Upper lobe of right lung (tissue), 1 donor: ENCODE data around the gene MRPL52. TPM values are rescaled to one million over a fixed set of nuclear protein-coding genes. Genes with fewer than 3 reads are reported as not detected.
"Not testable (repeated sequence)": the region's sequence is repeated elsewhere in the genome, so short reads cannot be mapped to it uniquely, and the experiment has no call there.

Source experiments
- ATAC-seq: fragments of 200-7000 bp; cut with Tn5 transposase; one replicate; pipeline ENCODE4 v1.9.1; 2020; ENCODE audit warnings: mild to moderate bottlenecking, moderate library complexity
- DNase-seq: peaks from one replicate; pipeline ENCODE4 v3.0.0-alpha.2; 2020
- H3K27ac ChIP-seq: fragments of 200-600 bp; one replicate; pipeline ENCODE4 v1.8.0; 2022
- H3K27me3 ChIP-seq: fragments of 200-600 bp; one replicate; pipeline ENCODE4 v1.8.0; 2022; ENCODE audit warnings: mild to moderate bottlenecking
- H3K36me3 ChIP-seq: fragments of 200-600 bp; one replicate; pipeline ENCODE4 v1.8.0; 2022
- H3K4me1 ChIP-seq: fragments of 200-600 bp; one replicate; pipeline ENCODE4 v1.8.0; 2022
- H3K4me3 ChIP-seq: fragments of 200-600 bp; one replicate; pipeline ENCODE4 v1.8.0; 2022; ENCODE audit warnings: mild to moderate bottlenecking
- H3K9me3 ChIP-seq: fragments of 200-600 bp; one replicate; pipeline ENCODE4 v1.8.0; 2022
- CTCF ChIP-seq: fragments of 200-600 bp; IDR thresholded peaks from one replicate; pipeline ENCODE4 v1.8.0; 2022; ENCODE audit warnings: antibody characterized with exemption
- intact Hi-C: fragments of 100-400 bp; cut with DNase I; formaldehyde crosslinking; loops from one replicate; pipeline ENCODE4 v1.11.0; 2022
- total RNA-seq: library from RNA; stranded (reverse); fragmentation: NEBNext Ultra II Directional; extraction: Animal tissue kit (Norgen Biotek cat#: 25700); gene quantifications from one replicate; pipeline ENCODE4 v1.2.1, GENCODE V29; 2021
- donor health status: DM: no; HTN: yes; CAD: no; lungs with severe emphysema.

Gene MRPL52
- total RNA-seq, 1 donor from 2014 or later = 58.4 TPM

GRCh38 chr14:22803687-22803974 is 26.1 kb upstream of the MRPL52 start:
- no peak for DNase-seq
- Histone ChIP-seq H3K36me3 (no peaks in the 10 kb centered on the region), H3K27ac (no peak overlapping the region), H3K4me1 (no peaks in the 10 kb centered on the region), H3K9me3 (no peaks in the 10 kb centered on the region), H3K4me3 (no peak overlapping the region), H3K27me3 (no peaks in the 10 kb centered on the region)
- no peak for TF ChIP-seq CTCF
- ATAC-seq = no peak
- intact Hi-C loops = no loop called here

GRCh38 chr14:22805235-22805634 is 24.5 kb upstream of the MRPL52 start:
- H3K27me3 ChIP-seq, intact Hi-C loops, H3K27ac ChIP-seq, H3K4me3 ChIP-seq, ATAC-seq, H3K9me3 ChIP-seq, DNase-seq, H3K4me1 ChIP-seq, H3K36me3 ChIP-seq: not testable (repeated sequence)

- Histone ChIP-seq H3K9me3 (no peaks in the 10 kb centered on the region), H3K27ac (no peak overlapping the region), H3K4me1 (no peaks in the 10 kb centered on the region), H3K27me3 (no peaks in the 10 kb centered on the region), H3K4me3 (no peak overlapping the region), H3K36me3 (no peaks in the 10 kb centered on the region)
- ATAC-seq = peak; percentile 84
- TF ChIP-seq CTCF = no peak
- intact Hi-C loops = no loop called here
- peak; percentile 27 for DNase-seq
Observed at GRCh38 chr14:22807432-22808087, 22.1 kb upstream of the MRPL52 start.

GRCh38 chr14:22808388-22809209 is 21.1 kb upstream of the MRPL52 start:
- peak; percentile 1 for DNase-seq
- Histone ChIP-seq H3K9me3 (no peaks in the 10 kb centered on the region), H3K27ac (no peak overlapping the region), H3K4me3 (no peak overlapping the region), H3K4me1 (no peaks in the 10 kb centered on the region), H3K36me3 (no peaks in the 10 kb centered on the region), H3K27me3 (no peaks in the 10 kb centered on the region)
- no peak for ATAC-seq
- intact Hi-C loops = no loop called here
- TF ChIP-seq CTCF = no peak

GRCh38 chr14:22811722-22812121 is 18.0 kb upstream of the MRPL52 start:
- no peak overlapping the region for H3K27ac ChIP-seq
- peak; percentile 12 for DNase-seq

More at GRCh38 chr14:22811722-22812121, 18.0 kb upstream of the MRPL52 start:
- Histone ChIP-seq H3K9me3 (no peaks in the 10 kb centered on the region), H3K36me3 (no peaks in the 10 kb centered on the region), H3K4me3 (peak overlapping the region; percentile 10), H3K4me1 (no peaks in the 10 kb centered on the region), H3K27me3 (no peaks in the 10 kb centered on the region)
- ATAC-seq = no peak
- intact Hi-C loops = no loop called here
- TF ChIP-seq CTCF = no peak
